Measurements from ENCODE around the gene RBPJ. TPM values are rescaled to one million over a fixed set of nuclear protein-coding genes. Genes with fewer than 3 reads are reported as not detected.

The RBPJ gene
- total RNA-seq, 1 experiment from 2014 or later: 33.7 TPM

DNA sequence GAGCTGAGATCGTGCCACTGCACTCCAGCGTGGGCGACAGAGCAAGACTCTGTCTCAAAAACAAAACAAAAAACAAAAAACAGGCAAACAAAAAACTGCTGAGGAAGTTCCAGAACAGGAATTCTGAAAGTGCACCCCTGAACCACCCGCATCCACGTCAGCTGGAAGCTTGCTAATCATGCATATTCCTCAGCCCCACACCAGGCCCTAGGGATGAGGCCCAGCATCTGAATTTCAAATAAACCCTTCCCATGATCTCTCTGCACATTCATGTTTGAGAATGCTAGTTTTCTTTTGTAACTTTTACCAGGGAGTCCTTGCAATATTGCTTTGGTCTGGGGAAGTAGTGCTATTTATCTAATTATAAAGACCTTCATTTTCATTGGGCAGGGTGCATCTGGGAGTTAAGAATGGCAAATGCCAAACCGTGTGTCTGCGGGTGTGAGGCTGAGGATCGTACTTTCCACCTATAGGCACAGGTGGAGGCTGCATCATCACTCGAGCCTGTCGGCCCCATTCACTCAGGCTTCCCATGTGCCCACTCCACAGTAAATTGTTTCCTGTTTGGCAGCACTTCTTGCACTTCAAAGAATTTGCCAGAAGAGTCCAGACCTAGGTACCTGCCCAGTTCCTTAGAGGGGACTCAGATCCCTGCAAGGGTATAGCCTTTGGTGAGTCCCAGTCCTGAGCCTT, 145.9 kb downstream of the RBPJ start:
- Histone ChIP-seq H3K9me3 (ENCODE audit: control insufficient read depth, insufficient read depth, low read depth, low read length) (no peaks in the 10 kb centered on the region), H3K4me3 (ENCODE audit: low read depth in 2 of 2, low read length in 2 of 2) (no peak overlapping the region), H3K27ac (ENCODE audit: low read length) (no peak overlapping the region), H3K4me1 (ENCODE audit: control insufficient read depth, insufficient read depth, low read length) (no peaks in the 10 kb centered on the region), H3K36me3 (ENCODE audit: control insufficient read depth, insufficient read depth, low read length) (no peaks in the 10 kb centered on the region), H3K27me3 (ENCODE audit: control insufficient read depth, insufficient read depth, low read length) (no peaks in the 10 kb centered on the region; the same call in 1 of the 2 replicates)
- CTCF ChIA-PET: no interaction called here
- no TSS peak for BruUV-seq (replicated peaks)
- POLR2A ChIA-PET: no interaction called here
- in situ Hi-C loops (cut with HindIII; ENCODE audit: low pct_unique_long_range_greater_than_20kb, low sequenced_read_pairs) (no loop called here), intact Hi-C loops (cut with micrococcal nuclease; ENCODE audit: unreplicated experiment) (no loop called here)
- ATAC-seq (no peak), DNase-seq (ENCODE audit: low read depth, low spot score) (no peak)
- TF ChIP-seq CTCF (IDR thresholded peaks at IDR 0.05) (no peak), POLR2AphosphoS5 (IDR thresholded peaks at IDR 0.05; ENCODE audit: low read depth, low read length) (no peak), SIN3A (IDR thresholded peaks at IDR 0.05; ENCODE audit: borderline replicate concordance, insufficient read depth, low read depth, low read length) (no peak), TCF7L2 (IDR thresholded peaks at IDR 0.05; ENCODE audit: low read depth, low read length) (no peak)
- TF ChIP-seq, protein P1, sequence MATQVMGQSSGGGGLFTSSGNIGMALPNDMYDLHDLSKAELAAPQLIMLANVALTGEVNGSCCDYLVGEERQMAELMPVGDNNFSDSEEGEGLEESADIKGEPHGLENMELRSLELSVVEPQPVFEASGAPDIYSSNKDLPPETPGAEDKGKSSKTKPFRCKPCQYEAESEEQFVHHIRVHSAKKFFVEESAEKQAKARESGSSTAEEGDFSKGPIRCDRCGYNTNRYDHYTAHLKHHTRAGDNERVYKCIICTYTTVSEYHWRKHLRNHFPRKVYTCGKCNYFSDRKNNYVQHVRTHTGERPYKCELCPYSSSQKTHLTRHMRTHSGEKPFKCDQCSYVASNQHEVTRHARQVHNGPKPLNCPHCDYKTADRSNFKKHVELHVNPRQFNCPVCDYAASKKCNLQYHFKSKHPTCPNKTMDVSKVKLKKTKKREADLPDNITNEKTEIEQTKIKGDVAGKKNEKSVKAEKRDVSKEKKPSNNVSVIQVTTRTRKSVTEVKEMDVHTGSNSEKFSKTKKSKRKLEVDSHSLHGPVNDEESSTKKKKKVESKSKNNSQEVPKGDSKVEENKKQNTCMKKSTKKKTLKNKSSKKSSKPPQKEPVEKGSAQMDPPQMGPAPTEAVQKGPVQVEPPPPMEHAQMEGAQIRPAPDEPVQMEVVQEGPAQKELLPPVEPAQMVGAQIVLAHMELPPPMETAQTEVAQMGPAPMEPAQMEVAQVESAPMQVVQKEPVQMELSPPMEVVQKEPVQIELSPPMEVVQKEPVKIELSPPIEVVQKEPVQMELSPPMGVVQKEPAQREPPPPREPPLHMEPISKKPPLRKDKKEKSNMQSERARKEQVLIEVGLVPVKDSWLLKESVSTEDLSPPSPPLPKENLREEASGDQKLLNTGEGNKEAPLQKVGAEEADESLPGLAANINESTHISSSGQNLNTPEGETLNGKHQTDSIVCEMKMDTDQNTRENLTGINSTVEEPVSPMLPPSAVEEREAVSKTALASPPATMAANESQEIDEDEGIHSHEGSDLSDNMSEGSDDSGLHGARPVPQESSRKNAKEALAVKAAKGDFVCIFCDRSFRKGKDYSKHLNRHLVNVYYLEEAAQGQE (IDR thresholded peaks at IDR 0.05; ENCODE audit: insufficient read depth in 1 of 2, low read depth in 2 of 2, low read length in 1 of 2): no peak

- DNase-seq (ENCODE audit: low read depth, low spot score) (no peak), ATAC-seq (no peak)
- no peak overlapping the region for H3K27ac ChIP-seq (ENCODE audit: low read length)
- no TSS peak for BruUV-seq (replicated peaks)
- TF ChIP-seq TCF7L2 (IDR thresholded peaks at IDR 0.05; ENCODE audit: low read depth, low read length) (no peak), CTCF (IDR thresholded peaks at IDR 0.05) (no peak), POLR2AphosphoS5 (IDR thresholded peaks at IDR 0.05; ENCODE audit: low read depth, low read length) (no peak), SIN3A (IDR thresholded peaks at IDR 0.05; ENCODE audit: borderline replicate concordance, insufficient read depth, low read depth, low read length) (no peak)
- TF ChIP-seq, protein P1 (IDR thresholded peaks at IDR 0.05; ENCODE audit: insufficient read depth in 1 of 2, low read depth in 2 of 2, low read length in 1 of 2): no peak
- H3K4me3 ChIP-seq (ENCODE audit: low read depth in 2 of 2, low read length in 2 of 2): no peak overlapping the region
- in situ Hi-C loops (cut with HindIII; ENCODE audit: low pct_unique_long_range_greater_than_20kb, low sequenced_read_pairs) (no loop called here), intact Hi-C loops (cut with micrococcal nuclease; ENCODE audit: unreplicated experiment) (no loop called here)
- H3K27me3 ChIP-seq (ENCODE audit: control insufficient read depth, insufficient read depth, low read length): no peaks in the 10 kb centered on the region; the same call in 1 of the 2 replicates
- no peaks in the 10 kb centered on the region for H3K4me1 ChIP-seq (ENCODE audit: control insufficient read depth, insufficient read depth, low read length)
- no peaks in the 10 kb centered on the region for H3K9me3 ChIP-seq (ENCODE audit: control insufficient read depth, insufficient read depth, low read depth, low read length)
- H3K36me3 ChIP-seq (ENCODE audit: control insufficient read depth, insufficient read depth, low read length): no peaks in the 10 kb centered on the region
- ChIA-PET POLR2A (no interaction called here), CTCF (no interaction called here)
Observed at GRCh38 chr4:26467724-26468123, 146.9 kb downstream of the RBPJ start.

Data from Panc1 (cell line).